Measurements from ENCODE around the gene IL21R. TPM values are rescaled to one million over a fixed set of nuclear protein-coding genes. Genes with fewer than 3 reads are reported as not detected.
A peak's percentile ranks its signal among the peaks of the same experiment; 100 is the strongest.

The IL21R gene
- total and polyA plus RNA-seq, 10 of the 15 experiments (the other 5 are each of a cell fraction or from before 2014, with no cell fraction given) = 5.3 to 138 (median 82.5) TPM

GRCh38 chr16:27407133-27407532 lies 5.2 kb downstream of the IL21R start:
- DNase-seq (ENCODE audit: low read depth, low spot score) = no peak
- no TSS peak for BruUV-seq (replicated peaks)
- intact Hi-C loops (cut with micrococcal nuclease; ENCODE audit: unreplicated experiment) = no loop called here

More at GRCh38 chr16:27407133-27407532, 5.2 kb downstream of the IL21R start:
- FAIRE-seq = no peak
- Histone ChIP-seq H2AFZ (ENCODE audit: control insufficient read depth, low read depth, low read length) (no peak overlapping the region), H3K4me2 (ENCODE audit: control insufficient read depth, insufficient read depth) (peak overlapping the region; percentile 99), H3K79me2 (ENCODE audit: control insufficient read depth, insufficient read depth, low read length) (peaks cover 96% of the 10 kb centered on the region), H3K4me1 (ENCODE audit: control insufficient read depth, insufficient read depth, low read length) (peaks cover 28% of the 10 kb centered on the region), H3K9ac (ENCODE audit: control insufficient read depth, insufficient read depth, low read length) (peak overlapping the region; percentile 99), H3K4me3 (peak overlapping the region; percentile 86), H4K20me1 (ENCODE audit: control insufficient read depth, insufficient read depth) (no peaks in the 10 kb centered on the region; the same call in 1 of the 2 replicates), H3K36me3 (ENCODE audit: control insufficient read depth in 2 of 2, insufficient read depth in 2 of 2, low read length in 1 of 2) (peaks cover 0 to 16% of the 10 kb centered on the region in 2 experiments), H3K27ac (ENCODE audit: control insufficient read depth, insufficient read depth) (peak overlapping the region; percentile 97), H3K9me3 (replicated peaks; ENCODE audit: control insufficient read depth, insufficient read depth, low read length) (no peaks in the 10 kb centered on the region; the same call in none of the 3 replicates), H3K27me3 (replicated peaks in 1 of 2; ENCODE audit: control insufficient read depth in 2 of 2, insufficient read depth in 2 of 2, low read length in 1 of 2) (no peaks in the 10 kb centered on the region)
- WGBS (ENCODE audit: insufficient coverage, insufficient replicate concordance, low lambda C conversion rate, missing lambda C conversion rate) = 18% methylated on average over 2 of the region's 2 CpGs
- TF ChIP-seq SMAD5 (IDR thresholded peaks at IDR 0.05; ENCODE audit: low read depth) (no peak), TAF1 (IDR thresholded peaks at IDR 0.05; ENCODE audit: borderline replicate concordance, low read depth, low read length) (no peak), MYC (IDR thresholded peaks at IDR 0.05; ENCODE audit: insufficient read depth, insufficient read length, insufficient replicate concordance, low read length, severe bottlenecking) (no peak), ETV6 (conservative IDR thresholded peaks at IDR 0.05 in 1 of 2, IDR thresholded peaks at IDR 0.05 in 1 of 2; ENCODE audit: borderline replicate concordance in 1 of 2, low read depth in 1 of 2) (no peak), YBX1 (IDR thresholded peaks at IDR 0.05) (no peak), MEF2B (IDR thresholded peaks at IDR 0.05; ENCODE audit: partially characterized antibody, poor library complexity, severe bottlenecking) (no peak), HDGF (IDR thresholded peaks at IDR 0.05) (no peak), POU2F2 (IDR thresholded peaks at IDR 0.05; ENCODE audit: borderline replicate concordance, low read depth, low read length) (no peak), NR2F1 (conservative IDR thresholded peaks at IDR 0.05) (no peak), NRF1 (conservative IDR thresholded peaks at IDR 0.05; ENCODE audit: low read depth, low read length) (no peak), CTCF (IDR thresholded peaks at IDR 0.05 in 2 of 3, conservative IDR thresholded peaks at IDR 0.05 in 1 of 3; ENCODE audit: control insufficient read depth in 2 of 3, extremely low read depth in 1 of 3, insufficient read depth in 1 of 3, low read depth in 3 of 3, low read length in 3 of 3) (no peak), BCL3 (IDR thresholded peaks at IDR 0.05; ENCODE audit: borderline replicate concordance, insufficient read depth, low read depth, low read length, poor library complexity, severe bottlenecking) (no peak), MYB (IDR thresholded peaks at IDR 0.05; ENCODE audit: borderline replicate concordance, low read depth, low read length) (no peak), CHD4 (IDR thresholded peaks at IDR 0.05) (no peak), NFXL1 (IDR thresholded peaks at IDR 0.05; ENCODE audit: borderline replicate concordance) (no peak), JUNB (IDR thresholded peaks at IDR 0.05) (no peak), KAT2A (conservative IDR thresholded peaks at IDR 0.05; ENCODE audit: control insufficient read depth, low read depth, low read length) (no peak), MLLT1 (IDR thresholded peaks at IDR 0.05) (no peak), IRF4 (IDR thresholded peaks at IDR 0.05; ENCODE audit: low read depth, low read length) (no peak)
- POLR2A ChIA-PET = interaction anchor here (0.8 to 11.1 kb wide), 12 partner anchors 8 to 170 kb away, joined by 3 to 208 read pairs (median 6); no protein-coding TSS in a partner anchor
- CTCF ChIA-PET = interaction anchor here (0.8 to 9.2 kb wide), 14 partner anchors 9 to 172 kb away, joined by 3 to 113 read pairs (median 6); no protein-coding TSS in a partner anchor
- in situ Hi-C loops (cut with MboI) = no loop called here
- ATAC-seq = no peak
- RAD21 ChIA-PET (ENCODE audit: unreplicated experiment) = interaction anchor here (0.6 to 12.8 kb wide), 16 partner anchors 9 to 172 kb away, joined by 3 to 224 read pairs (median 4); no protein-coding TSS in a partner anchor
- SMC1A ChIA-PET (ENCODE audit: uncharacterized antibody, unreplicated experiment) = interaction anchor here (1.0 to 10.9 kb wide), 10 partner anchors 8 to 228 kb away, joined by 3 to 220 read pairs (median 23); no protein-coding TSS in a partner anchor
